Endothelial cell of umbilical vein (primary cell): ENCODE measurements around the gene TGFA.

ENCODE experiments used
- FOS ChIP-seq: IDR thresholded peaks from 2 replicates; pipeline ENCODE4 v1.6.1; 2011; ENCODE audit warnings: mild to moderate bottlenecking, low read length, moderate library complexity, borderline replicate concordance; ENCODE audit not compliant: insufficient read depth
- JUN ChIP-seq: IDR thresholded peaks from 2 replicates; pipeline ENCODE4 v1.6.1; 2011; ENCODE audit warnings: borderline replicate concordance, low read depth; ENCODE audit not compliant: insufficient read length, insufficient read depth
- MYC ChIP-seq: IDR thresholded peaks from one replicate; pipeline ENCODE4 v1.6.1; 2011; ENCODE audit warnings: mild to moderate bottlenecking, low read depth, low read length
- POLR2A ChIP-seq: IDR thresholded peaks from 2 replicates; pipeline ENCODE4 v1.6.1; 2012; ENCODE audit warnings: low read depth, mild to moderate bottlenecking, control low read depth, low read length
- POLR2AphosphoS5 ChIP-seq: IDR thresholded peaks from 2 replicates; pipeline ENCODE4 v1.6.1; 2012; ENCODE audit warnings: low read depth, mild to moderate bottlenecking, control low read depth, low read length, moderate library complexity; ENCODE audit not compliant: insufficient read depth
- TF ChIP-seq, protein P1 (sequence below), 2 donors: IDR thresholded peaks; 1 replicate in 1 of 2; 2 replicates in 1 of 2; pipeline ENCODE4 v1.5.1; 2011; ENCODE audit warnings: low read length in 2 of 2, mild to moderate bottlenecking in 2 of 2, moderate library complexity in 2 of 2, control low read depth in 1 of 2, inconsistent platforms in 1 of 2, low read depth in 1 of 2; ENCODE audit not compliant: insufficient read depth in 1 of 2; ENCODE audit errors: extremely low read depth in 1 of 2

DNA sequence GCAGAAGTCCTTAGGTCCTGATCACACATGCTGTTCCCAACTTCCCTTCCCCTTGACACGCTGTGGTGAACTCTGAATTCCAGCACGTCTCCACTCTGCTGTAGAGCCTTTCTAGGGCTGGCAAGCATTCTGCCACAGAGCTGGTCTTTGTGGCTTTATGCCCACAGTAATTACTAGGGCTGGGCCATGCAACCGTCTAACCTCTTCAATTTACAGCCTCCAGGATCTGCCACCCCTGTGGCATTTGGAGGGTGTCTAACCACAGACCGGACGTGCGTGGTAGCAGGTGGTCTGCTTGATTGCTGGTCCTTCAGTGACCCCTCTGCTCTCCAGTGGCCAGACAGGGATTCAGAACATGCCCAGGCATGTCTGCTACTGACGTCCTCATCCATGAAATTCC lies 43.1 kb upstream of the TGFA start:
- TF ChIP-seq, protein P1, sequence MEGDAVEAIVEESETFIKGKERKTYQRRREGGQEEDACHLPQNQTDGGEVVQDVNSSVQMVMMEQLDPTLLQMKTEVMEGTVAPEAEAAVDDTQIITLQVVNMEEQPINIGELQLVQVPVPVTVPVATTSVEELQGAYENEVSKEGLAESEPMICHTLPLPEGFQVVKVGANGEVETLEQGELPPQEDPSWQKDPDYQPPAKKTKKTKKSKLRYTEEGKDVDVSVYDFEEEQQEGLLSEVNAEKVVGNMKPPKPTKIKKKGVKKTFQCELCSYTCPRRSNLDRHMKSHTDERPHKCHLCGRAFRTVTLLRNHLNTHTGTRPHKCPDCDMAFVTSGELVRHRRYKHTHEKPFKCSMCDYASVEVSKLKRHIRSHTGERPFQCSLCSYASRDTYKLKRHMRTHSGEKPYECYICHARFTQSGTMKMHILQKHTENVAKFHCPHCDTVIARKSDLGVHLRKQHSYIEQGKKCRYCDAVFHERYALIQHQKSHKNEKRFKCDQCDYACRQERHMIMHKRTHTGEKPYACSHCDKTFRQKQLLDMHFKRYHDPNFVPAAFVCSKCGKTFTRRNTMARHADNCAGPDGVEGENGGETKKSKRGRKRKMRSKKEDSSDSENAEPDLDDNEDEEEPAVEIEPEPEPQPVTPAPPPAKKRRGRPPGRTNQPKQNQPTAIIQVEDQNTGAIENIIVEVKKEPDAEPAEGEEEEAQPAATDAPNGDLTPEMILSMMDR (IDR thresholded peaks at IDR 0.05; ENCODE audit: extremely low read depth in 1 of 2, insufficient read depth in 1 of 2, low read depth in 1 of 2, low read length in 2 of 2), result no peak
- TF ChIP-seq FOS, result no peak
- TF ChIP-seq JUN, result no peak
- TF ChIP-seq POLR2AphosphoS5, result no peak
- no peak for TF ChIP-seq POLR2A
- TF ChIP-seq MYC, result no peak
